Epithelial cell of prostate (primary cell): ENCODE results near the gene RALGAPA2.

Experiments
- DNase-seq: peaks from one replicate; pipeline ENCODE4 v3.0.0-alpha.2; 2011; ENCODE audit warnings: low read depth, low spot score
- H3K27ac ChIP-seq: fragments of 450-650 bp; 2 replicates; pipeline ENCODE4 v1.5.1; 2017; ENCODE audit warnings: mild to moderate bottlenecking

The RALGAPA2 gene

DNA sequence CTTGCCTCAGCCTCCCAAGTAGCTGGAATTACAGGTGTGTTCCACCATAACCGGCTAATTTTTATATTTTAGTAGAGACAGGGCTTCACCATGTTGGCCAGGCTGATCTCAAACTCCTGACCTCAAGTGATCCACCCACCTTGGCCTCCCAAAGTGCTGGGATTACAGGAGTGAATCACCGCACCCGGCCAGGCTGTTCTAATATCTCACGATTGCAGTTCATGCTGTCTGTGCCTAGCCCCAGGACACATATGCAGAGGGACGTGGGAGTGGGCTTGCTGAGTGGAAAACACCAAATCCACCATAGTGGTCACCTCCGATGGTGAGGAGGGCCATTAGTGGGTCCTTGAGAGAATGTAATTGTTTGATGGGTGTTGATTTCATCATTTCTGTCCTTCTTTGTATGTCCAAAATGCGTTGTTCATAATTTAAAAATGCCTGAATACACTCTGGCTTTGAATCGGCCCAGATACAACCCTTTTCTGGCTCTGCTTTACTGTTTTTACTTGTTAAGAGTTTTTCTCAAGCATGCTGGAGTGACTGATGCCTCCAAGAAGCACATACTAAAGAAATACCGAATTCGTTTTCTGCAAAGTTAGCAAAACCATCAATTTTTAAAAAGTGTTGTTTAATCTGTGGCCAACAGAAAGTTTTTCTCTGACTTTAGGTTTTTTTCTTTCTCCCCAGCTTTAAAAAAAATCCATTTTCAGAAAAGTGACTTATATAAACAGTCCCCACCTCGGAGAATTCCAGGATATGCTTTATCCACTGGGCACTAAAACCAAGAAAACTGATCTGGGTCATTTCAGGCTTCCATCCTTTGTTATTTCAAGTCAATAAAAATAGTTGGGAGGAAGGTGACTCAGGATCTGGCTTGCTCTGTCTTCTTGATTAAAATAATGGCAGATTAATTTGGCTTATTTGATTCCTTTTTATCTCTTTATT lies 18.8 kb upstream of the RALGAPA2 start:
- H3K27ac ChIP-seq, result peak overlapping the region; percentile 27
- no peak for DNase-seq

DNA sequence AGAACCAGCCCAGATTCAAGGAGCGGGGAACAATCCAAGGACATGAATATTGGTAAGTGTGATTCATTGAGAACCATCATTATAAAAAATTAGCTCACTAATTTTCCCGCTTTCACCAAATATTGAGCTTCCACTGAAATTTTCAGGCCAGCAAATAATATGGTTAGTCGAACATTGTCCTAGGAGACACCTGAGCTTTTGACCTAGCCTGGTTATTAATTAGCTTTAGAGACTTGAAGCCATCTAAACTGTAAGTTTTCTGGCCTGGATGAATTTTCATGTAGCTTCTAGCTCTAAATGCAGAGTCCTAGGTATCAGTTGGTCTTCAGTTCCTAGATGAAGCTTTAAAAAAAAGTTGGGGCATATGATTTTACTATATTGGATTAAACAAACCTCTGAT lies 17.1 kb upstream of the RALGAPA2 start:
- no peak for DNase-seq

GRCh38 chr20:20721489-20721888 lies 9.0 kb upstream of the RALGAPA2 start:
- no peak overlapping the region for H3K27ac ChIP-seq
- no peak for DNase-seq

More for the DNA sequence above, 17.1 kb upstream of the RALGAPA2 start:
- no peak overlapping the region for H3K27ac ChIP-seq

- no peak for DNase-seq
- no peak overlapping the region for H3K27ac ChIP-seq
These were observed 7.7 kb upstream of the RALGAPA2 start for GRCh38 chr20:20720158-20720557.

GRCh38 chr20:20719411-20719810 lies 7.0 kb upstream of the RALGAPA2 start:
- no peak overlapping the region for H3K27ac ChIP-seq
- no peak for DNase-seq

DNA sequence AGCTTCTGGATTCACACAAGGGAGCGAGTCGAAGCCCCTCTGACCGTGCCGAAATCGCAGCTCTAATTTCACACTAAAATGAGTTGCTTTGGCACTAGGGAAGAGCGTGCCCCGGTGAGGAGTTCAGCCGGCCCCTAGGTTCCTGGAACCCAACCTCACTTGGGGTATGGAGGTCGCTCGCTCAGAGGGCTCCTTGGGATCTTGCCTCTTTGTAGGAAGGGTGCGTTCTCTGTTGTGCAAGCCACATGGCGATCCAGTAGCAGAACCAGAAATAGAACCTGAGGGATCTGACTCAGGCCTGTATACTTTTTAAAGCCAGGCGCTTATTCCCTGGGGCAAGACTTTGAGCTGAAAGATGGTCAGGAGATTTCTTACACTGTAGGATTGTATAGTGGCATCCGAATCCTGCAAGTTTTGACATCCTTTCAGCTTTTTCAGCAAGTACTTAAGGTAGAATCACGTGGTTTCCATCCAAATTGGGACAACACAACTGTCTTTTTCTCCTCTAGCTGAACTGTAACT lies 861 bp upstream of the RALGAPA2 start:
- H3K27ac ChIP-seq, result no peak overlapping the region
- no peak for DNase-seq

DNA sequence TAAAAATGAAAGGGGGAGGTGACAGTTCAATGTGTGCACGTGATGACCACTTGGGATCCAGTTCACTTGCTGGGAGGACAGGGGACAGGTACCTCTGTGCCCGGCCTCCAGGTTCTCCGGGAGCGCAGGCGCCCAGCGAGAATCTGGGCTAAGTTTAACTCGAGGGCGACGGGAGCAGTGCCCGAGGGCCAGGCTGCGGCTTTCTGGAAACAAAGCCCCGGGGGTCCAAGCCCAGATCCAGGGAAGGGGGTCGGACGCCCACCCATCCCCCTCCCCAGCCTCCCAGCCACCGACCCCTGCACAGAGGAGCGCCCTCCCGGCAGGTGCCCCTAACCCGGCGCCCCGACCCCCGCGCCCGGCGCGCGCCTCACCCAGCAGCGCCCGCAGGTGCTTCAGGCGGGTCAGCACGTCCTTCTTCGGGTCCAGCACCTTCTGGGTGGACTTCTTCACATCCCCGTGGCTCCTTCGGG lies 405 bp downstream of the RALGAPA2 start:
- H3K27ac ChIP-seq, result peak overlapping the region; percentile 74
- DNase-seq, result no peak

DNA sequence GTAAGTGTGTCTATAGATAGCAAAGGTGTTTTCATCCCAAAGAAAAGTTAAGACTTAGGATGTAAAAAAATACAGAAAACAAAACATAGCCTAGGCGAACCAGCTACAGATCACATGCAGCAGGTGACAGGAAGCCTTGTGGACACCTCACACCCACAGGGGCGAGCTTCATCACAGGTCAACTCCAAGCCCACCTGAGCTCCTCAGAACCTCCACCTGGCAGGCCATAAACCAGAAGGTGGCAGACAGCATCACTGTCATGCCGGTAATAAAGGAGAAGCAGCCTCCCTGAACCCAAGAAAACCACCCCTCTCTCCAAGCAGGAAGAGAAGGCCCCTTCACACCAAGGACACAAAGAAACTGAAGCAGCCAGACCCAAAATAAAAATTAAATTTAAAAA lies 1.0 kb downstream of the RALGAPA2 start:
- DNase-seq, result no peak
- H3K27ac ChIP-seq, result peak overlapping the region; percentile 74

GRCh38 chr20:20710443-20711315 lies 1.8 kb downstream of the RALGAPA2 start:
- peak; percentile 37 for DNase-seq
- peak overlapping the region; percentile 74 for H3K27ac ChIP-seq

DNA sequence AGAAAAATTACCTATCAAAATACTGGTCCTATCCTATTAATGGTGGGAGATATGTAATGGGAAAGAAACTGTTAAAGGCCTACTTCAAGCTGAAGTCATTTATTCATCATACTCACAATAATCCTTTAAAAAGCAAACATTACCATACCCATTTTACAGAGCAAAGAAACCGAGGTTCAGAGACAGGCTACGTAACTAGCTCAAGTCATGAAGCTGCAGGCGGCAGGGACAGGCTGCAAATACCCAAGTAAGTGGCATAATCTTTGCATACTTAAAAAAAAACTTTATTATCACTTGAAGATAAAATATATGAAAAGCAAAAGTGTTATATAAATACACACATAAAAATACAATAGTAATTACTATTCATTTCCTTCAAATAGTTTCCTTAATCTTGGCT lies 2.6 kb downstream of the RALGAPA2 start:
- no peak for DNase-seq
- H3K27ac ChIP-seq, result no peak overlapping the region

GRCh38 chr20:20706285-20706684 lies 6.2 kb downstream of the RALGAPA2 start:
- H3K27ac ChIP-seq, result no peak overlapping the region
- no peak for DNase-seq

DNA sequence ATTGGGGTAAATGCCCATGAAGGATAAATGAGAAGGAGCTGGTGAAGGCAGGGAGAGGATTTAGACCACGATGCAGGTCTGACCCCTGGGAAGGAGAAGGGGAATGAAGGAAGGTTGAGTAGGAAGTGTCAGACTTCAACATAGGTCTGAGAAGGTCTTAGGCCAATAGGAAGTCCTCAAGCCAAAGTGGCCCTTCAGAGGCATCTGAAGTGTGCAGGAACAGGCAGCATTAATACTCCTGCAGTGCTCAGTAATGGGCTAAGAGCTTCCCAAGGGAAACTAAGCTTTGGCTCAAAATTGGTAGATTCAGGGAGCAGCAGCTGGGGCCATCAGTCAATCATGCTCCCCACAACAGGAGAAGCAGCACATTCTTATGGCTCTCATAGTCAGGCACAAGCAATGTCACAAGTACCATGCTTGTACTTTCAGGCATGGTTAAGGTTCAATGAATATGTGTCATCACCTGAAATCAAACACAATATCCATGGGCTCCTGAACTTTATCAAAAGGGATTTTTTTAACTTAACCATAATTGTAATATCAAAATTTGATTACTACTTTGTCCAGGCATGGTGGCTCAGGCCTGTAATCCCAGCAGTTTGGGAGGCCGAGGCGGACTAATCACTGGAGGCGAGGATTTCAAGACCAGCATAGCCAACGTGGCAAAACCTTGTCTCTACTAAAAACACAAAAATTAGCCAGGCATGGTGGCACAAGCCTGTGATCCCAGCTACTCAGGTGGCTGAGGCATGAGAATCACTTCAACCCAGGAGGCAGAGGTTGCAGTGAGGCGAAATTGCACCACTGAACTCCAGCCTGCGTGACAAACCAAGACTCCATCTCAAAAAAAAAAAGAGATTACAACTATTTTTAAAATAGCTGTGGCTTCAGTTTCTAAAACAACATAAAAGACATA lies 9.9 kb downstream of the RALGAPA2 start:
- no peak for DNase-seq
- H3K27ac ChIP-seq, result no peak overlapping the region

DNA sequence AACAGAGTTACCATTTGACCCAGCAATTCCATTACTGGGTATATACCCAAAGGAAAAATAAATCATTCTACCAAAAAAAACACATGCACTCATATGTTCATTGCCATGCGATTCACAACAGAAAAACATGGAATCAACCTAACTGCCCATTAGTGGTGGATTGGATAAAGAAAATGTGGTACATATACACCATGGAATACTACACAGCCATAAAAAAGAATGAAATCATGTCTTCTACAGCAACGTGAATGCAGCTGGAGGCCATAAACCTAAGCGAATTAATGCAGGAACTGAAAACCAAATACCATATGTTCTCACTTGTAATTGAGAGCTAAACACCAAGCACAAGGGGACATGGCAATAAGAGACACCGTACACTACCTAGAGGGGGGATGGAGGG lies 12.5 kb downstream of the RALGAPA2 start:
- no peak for DNase-seq
- no peak overlapping the region for H3K27ac ChIP-seq

DNA sequence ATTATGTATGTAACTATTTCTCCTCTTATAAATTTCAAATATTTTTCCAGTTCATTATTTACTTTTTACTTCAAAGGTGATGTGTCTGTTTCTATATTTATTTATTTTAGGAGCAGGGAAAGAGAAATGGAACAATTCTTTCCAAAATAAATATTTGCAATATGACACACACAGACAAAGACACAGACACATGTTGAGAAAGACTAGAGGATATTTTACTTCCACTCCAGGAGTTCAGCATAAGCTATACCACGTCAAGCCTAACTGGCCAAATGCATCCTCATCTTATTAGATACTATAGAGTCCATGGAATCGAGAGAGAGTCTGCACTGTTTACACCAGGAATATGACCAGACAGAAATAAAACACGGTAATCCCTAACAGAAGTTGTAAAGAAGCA lies 13.3 kb downstream of the RALGAPA2 start:
- no peak overlapping the region for H3K27ac ChIP-seq
- no peak for DNase-seq

- DNase-seq, result no peak
- no peak overlapping the region for H3K27ac ChIP-seq
These were observed 15.1 kb downstream of the RALGAPA2 start for GRCh38 chr20:20697325-20697845.

DNA sequence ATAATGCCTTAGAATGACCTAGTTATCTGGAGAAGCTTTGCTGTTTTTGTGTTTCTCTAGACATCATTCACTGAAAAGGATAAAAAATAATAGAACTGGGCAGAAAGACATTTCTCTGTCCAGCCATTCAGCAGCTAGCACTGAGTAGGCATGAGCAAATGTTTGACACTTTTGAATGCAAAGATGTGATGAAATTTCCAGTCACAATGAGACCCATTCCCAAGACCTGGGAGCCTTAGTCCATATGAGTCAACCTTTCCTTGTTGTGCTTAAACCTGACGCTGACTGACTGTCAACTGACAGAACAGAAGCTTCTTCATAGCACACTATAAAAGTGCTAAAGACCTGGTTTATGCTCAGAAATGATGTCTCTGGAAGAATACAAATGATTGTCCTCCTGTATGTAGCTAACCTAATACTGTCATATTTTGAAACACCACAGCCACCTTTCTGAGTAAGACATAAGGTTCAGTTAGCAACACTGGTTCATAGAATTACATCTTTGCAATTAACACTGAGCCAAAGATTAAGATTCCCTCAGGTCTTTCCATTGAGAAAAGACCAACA lies 17.1 kb downstream of the RALGAPA2 start:
- no peak for DNase-seq

GRCh38 chr20:20694591-20694990 lies 17.9 kb downstream of the RALGAPA2 start:
- H3K27ac ChIP-seq, result no peak overlapping the region
- DNase-seq, result no peak

More for the DNA sequence above, 17.1 kb downstream of the RALGAPA2 start:
- no peak overlapping the region for H3K27ac ChIP-seq

DNA sequence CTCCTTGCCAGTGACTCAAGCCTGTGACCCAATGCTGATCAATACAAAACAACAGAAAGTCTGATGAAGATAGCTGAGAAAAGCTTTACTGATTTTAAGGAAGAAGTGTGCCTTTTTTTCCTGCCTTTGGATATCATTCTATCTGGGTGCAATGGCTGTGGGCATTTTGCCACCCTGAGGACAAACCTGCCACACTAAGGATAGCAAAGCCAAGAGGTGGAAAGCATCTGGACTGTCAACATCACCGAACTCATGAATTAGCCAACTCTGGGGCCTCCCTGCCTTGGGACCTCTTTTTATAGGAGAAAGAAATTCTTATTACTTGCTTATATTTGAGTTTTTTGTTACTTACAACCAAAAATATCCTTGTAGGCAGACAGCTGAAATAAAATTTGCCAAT lies 19.9 kb downstream of the RALGAPA2 start:
- no peak overlapping the region for H3K27ac ChIP-seq
- DNase-seq, result no peak
